Activated CD8-positive, alpha-beta memory T cell treated with anti-CD3 and anti-CD28 coated beads, Interleukin-2, amount 50 U/mL, for 4 hours (primary cell): Measurements from ENCODE around the gene CCDC77.

Source experiments
- DNase-seq: peaks from one replicate; pipeline ENCODE4 v3.0.0-alpha.2; 2020

CCDC77 gene

GRCh38 chr12:484096-484495, 82.7 kb downstream of the CCDC77 start:
- no peak for DNase-seq

GRCh38 chr12:490260-490659, 88.8 kb downstream of the CCDC77 start:
- no peak for DNase-seq
